DOHH2 (cell line): ENCODE measurements around the gene CPAMD8.

Experiments used
- EZH2phosphoT487 ChIP-seq: fragments of 200-600 bp; sonication (generic); IDR thresholded peaks from 2 replicates; pipeline ENCODE4 v1.6.1; 2017; ENCODE audit warnings: borderline replicate concordance, mild to moderate bottlenecking, antibody characterized with exemption, low read length, moderate library complexity, mixed read lengths
- TF ChIP-seq, protein P1 (sequence below): fragments of 200-600 bp; sonication (generic); IDR thresholded peaks from one replicate; pipeline ENCODE4 v1.5.1; 2014; ENCODE audit warnings: antibody characterized with exemption, mild to moderate bottlenecking, low read depth, low read length; ENCODE audit not compliant: poor library complexity, severe bottlenecking

DNA sequence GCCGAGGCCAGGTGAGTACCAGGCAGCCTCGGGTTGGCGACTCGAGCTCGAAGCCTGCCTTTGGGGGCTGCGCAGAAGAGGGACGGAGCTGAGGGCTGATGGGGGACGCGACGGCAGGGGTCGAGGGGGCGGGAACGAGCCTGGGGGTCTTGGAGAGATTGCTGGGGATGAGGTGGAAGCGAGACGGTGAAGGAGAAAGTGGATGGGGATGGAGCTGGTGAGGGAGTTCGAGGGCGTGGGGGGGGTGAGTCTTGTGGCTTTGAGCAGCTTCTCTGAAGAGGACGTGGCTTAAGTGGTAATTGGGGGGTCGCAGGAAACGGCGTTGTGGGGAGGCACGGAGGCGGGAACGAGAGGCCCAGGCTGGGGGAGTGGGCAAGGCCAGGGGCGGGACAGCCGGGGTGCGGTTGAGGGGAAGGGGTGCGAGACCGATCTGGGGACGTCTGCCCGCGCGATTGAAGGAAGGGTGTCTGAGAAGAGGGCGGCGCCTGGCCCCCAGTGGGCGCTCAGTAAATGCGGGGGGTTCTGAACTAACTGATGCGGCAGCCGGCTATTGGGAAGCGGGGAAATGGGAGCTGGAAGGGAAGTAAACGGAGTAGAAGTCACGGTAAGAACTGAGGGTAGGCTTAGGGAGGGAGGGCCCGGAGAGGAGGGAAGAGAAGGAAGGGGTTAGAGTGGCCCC lies 49.4 kb upstream of the CPAMD8 start:
- TF ChIP-seq, protein P1, sequence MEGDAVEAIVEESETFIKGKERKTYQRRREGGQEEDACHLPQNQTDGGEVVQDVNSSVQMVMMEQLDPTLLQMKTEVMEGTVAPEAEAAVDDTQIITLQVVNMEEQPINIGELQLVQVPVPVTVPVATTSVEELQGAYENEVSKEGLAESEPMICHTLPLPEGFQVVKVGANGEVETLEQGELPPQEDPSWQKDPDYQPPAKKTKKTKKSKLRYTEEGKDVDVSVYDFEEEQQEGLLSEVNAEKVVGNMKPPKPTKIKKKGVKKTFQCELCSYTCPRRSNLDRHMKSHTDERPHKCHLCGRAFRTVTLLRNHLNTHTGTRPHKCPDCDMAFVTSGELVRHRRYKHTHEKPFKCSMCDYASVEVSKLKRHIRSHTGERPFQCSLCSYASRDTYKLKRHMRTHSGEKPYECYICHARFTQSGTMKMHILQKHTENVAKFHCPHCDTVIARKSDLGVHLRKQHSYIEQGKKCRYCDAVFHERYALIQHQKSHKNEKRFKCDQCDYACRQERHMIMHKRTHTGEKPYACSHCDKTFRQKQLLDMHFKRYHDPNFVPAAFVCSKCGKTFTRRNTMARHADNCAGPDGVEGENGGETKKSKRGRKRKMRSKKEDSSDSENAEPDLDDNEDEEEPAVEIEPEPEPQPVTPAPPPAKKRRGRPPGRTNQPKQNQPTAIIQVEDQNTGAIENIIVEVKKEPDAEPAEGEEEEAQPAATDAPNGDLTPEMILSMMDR, result no peak
- no peak for TF ChIP-seq EZH2phosphoT487
